GM20431 (cell line): Measurements from ENCODE around the gene LRFN5.
"Not testable (repeated sequence)": the region's sequence is repeated elsewhere in the genome, so short reads cannot be mapped to it uniquely, and the experiment has no call there.

Source experiments
- in situ Hi-C: fragments of 300-500 bp; cut with MseI, MboI; formaldehyde crosslinking; loops from one replicate; pipeline ENCODE4 v1.15.0; 2020; ENCODE audit warnings: low sequenced_read_pairs; ENCODE audit not compliant: unreplicated experiment

Gene LRFN5

DNA sequence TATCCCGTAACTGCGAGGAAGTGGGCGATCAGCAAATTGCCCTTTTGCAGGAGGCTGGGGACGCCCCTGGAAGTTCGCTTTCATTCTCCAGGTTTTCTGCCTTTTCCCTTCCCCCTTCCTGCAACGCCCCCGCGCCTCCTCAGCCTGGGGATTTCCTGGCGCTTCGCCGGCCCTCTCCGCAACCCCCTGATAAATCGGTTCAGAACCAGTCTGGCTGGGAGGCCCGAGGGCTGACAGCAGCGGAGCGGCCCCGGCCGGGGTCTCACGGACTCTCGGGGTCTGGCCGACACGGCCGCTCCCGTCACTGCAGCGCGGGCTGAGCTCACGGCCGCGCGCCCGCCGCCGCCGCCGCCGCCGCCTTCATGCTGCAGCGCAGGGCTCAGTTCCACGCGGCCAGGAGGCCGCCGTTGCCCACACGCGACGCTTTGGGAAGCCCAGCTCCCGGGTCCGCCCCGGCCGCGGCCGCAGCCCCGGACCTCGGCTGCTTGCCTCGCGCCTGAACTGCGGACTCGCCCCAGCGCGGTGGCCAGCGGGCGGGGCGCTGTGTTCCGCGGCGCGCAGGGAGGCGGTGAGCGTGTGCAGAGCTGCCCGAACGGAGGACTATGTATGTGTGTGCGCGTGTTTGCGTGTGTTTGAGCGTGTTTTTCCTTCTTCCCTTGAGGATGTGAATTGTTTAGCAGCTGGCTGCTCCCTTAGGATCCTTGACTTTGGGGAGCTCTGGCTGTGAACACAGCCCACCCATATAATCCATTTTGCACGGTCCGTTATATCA lies at the start of gene LRFN5:
Gene LRFN5 (plus strand): TSS at position 345 of the 772 bp plus-strand sequence.
- in situ Hi-C loops = no loop called here

DNA sequence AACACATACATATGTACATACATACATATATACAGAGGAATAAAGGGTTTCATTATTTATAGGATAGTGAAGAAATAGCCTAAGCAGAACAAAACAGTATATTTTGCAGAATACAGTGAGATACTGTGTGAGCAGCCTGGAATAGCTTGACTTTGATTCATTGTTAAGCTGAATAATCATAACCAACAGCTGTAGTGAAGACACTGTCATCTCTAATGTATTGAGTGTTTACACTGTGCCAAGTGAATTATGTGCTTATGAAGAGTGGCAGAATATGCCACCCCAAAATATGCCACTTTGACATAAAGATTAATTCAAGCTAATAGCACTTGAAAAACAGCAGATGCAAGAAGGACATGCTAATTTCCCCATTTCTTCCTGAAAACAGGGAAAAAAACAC lies 48.2 kb upstream of the LRFN5 start:
- in situ Hi-C loops = no loop called here

DNA sequence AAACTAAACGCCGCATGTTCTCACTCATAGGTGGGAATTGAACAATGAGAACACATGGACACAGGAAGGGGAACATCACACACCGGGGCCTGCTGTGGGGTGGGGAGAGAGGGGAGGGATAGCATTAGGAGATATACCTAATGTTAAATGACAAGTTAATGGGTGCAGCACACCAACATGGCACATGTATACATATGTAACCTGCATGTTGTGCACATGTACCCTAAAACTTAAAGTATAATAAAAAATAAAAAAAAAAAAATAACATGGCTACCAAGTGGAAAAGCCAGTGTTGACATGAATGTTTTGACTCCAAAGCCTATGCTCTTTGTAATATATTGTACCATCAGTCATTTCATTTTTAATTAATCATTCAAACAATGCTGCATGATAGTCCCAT lies 39.8 kb upstream of the LRFN5 start:
- in situ Hi-C loops = not testable (repeated sequence)

DNA sequence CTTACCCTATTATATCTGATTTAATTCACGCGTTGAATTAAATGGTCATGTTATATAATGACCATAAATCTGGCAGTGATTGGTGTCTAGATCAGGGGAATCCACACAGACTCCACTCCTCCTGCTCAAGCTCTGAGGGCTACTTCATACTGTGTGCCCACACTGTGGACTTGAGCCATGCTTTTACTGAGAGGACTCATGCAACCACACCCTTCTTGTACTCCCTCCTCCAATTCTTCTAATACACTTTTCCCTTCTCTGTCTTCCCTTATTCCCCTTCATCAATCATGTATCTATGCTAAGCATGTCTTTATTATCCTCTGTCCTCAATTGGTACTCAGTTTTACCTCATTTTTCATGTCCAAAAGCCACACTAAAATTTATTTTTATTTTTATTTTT lies 37.7 kb upstream of the LRFN5 start:
- in situ Hi-C loops = no loop called here

- in situ Hi-C loops = no loop called here
These were observed 36.1 kb upstream of the LRFN5 start for GRCh38 chr14:41570415-41571155.

GRCh38 chr14:41586237-41586636 lies 20.4 kb upstream of the LRFN5 start:
- in situ Hi-C loops = no loop called here

DNA sequence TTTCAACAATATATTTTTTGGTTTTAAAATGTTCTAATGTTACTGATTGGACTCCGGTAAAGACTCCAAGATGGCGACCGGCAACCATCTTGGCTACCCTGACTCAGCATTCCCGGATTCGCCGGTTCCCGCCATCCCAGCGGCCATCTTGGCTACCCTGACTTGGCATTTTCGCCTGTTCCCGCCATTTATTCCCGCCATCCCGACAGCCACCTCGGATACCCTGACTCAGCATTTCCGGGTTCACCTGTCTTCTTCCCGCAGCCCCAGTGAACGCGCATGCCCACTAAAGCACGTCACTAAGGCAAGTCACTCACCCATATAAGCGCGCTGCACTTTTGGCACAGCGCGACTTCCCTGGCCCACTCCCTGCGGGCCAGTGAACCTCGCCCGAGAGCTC lies 9.0 kb upstream of the LRFN5 start:
- in situ Hi-C loops = no loop called here

DNA sequence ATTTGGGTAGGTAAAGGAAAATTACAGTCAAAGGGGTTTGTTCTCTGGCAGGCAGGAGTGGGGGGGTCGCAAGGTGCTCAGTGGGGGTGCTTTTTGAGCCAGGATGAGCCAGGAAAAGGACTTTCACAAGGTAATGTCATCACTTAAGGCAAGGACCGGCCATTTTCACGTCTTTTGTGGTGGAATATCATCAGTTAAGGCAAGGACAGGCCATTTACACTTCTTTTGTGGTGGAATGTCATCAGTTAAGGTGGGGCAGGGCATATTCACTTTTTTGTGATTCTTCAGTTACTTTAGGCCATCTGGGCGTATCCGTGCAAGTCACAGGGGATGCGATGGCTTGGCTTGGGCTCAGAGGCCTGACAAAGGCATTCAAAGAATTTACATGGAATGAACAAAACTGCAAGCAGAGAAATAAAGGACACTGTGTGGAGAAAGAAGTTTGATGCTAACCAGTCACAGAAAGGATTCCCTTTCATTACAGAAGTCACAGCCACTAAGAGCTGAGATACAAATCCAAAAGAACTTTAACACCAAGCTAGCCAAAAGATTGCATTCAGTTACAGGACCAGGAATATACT lies 6.8 kb upstream of the LRFN5 start:
- in situ Hi-C loops = not testable (repeated sequence)

GRCh38 chr14:41604721-41605531 lies 1.8 kb upstream of the LRFN5 start:
- in situ Hi-C loops = no loop called here

- in situ Hi-C loops = no loop called here
These were observed 960 bp upstream of the LRFN5 start for GRCh38 chr14:41605550-41606281.

DNA sequence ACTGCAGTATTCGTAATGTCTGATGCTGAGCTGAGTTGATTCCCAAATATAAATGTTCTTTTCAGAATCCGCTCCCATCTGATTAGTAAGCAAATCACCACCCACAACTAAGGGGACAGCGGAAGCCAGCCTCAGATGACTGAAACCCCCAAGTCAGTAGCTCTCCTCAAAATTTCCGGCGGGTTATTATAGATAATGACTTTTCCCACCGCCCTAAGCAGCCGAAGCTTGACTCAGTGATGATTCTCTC lies 469 bp upstream of the LRFN5 start:
- in situ Hi-C loops = no loop called here

- in situ Hi-C loops = no loop called here
These were observed 664 bp downstream of the LRFN5 start for GRCh38 chr14:41607304-41607775.

DNA sequence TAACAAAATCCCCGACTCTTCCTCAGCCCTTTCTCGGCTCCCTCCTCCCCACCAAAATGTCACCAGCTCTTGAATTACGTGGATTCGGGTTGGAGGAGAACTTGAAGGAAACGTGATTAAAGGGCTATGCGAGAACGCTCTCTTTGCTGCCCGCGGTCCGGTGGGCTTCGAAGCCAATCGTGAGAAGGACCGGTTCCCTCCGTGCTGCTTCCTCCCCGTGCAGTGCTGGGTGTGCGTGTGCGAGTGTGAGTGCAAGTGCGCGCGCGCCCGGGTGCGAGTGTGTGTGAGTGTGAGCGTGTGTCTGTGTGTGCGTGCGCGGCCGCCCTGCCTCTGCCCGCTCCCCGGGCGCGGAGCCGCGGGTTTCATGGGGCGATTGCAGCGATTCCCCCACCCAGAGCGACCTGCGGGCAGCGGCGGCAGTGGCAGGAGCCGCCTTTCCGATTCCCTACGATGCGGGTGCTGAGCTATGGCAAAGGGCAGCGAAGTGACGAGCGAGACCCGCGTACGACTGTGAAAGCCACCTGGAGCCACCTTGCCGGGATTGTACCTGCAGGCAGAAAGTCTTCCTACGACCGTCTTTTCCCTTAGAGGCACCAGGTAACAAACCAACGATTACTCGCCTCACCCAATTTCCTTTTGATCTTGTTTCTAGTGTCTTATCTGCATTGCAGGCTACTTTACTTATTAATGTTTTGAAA lies 1.4 kb downstream of the LRFN5 start:
- in situ Hi-C loops = no loop called here

DNA sequence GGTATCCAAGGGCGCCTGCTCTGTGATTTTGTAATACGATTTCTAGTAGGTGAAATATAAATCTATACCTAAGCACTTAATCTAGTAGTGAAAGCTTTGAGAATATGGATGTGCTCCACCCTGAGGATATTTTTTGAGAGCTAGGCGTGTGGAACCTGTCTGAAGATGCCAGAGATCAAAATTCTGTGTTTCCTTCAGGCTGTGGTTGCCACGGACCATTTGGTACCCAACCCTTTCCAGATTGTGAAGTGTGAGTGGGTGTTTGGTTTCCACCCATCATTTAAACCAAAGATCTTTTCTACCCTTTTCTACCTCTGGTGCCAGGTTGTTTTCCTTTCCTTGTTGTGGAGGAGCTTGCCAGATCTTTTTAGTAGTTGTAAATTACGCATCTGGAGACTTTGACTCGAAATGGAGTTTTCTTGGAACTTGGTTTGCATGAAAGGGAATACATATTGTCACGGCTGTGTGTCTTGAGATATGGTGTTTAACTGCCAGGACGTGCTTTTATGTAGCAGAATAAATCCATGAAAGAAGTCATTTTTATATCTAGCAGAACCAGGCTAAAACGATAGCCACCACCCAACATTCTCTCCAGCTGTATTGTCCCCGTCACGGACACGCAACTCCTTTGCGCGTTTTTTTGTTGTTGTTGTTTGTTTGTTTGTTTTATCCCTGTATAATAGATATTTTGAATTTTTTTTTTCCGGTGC lies 2.2 kb downstream of the LRFN5 start:
- in situ Hi-C loops = no loop called here

GRCh38 chr14:41609704-41610183 lies 3.1 kb downstream of the LRFN5 start:
- in situ Hi-C loops = no loop called here

- in situ Hi-C loops = no loop called here
These were observed 8.4 kb downstream of the LRFN5 start for GRCh38 chr14:41615011-41615595.

- in situ Hi-C loops = no loop called here
These were observed 17.1 kb downstream of the LRFN5 start for GRCh38 chr14:41623736-41624135.

- in situ Hi-C loops = no loop called here
These were observed 23.2 kb downstream of the LRFN5 start for GRCh38 chr14:41629876-41630275.
